K562 (cell line): ENCODE results near the gene C1orf167. TPM values are rescaled to one million over a fixed set of nuclear protein-coding genes. Genes with fewer than 3 reads are reported as not detected.

ENCODE experiments used
- ADNP ChIP-seq: fragments of 200-800 bp; sonication (Bioruptor generic); IDR thresholded peaks from 2 replicates; pipeline ENCODE4 v1.6.1; 2016; ENCODE audit warnings: missing genetic modification characterization, missing compliant biosample characterization
- CAMTA2 ChIP-seq: fragments of 250-450 bp; sonication (Bioruptor Pico); conservative IDR thresholded peaks from 2 replicates; pipeline ENCODE4 v1.5.1; 2022
- DACH1 ChIP-seq: fragments of 450-650 bp; IDR thresholded peaks from 2 replicates; pipeline ENCODE4 v1.6.1; 2018; ENCODE audit not compliant: partially characterized antibody
- FOXA1 ChIP-seq: fragments of 450-650 bp; IDR thresholded peaks from 2 replicates; pipeline ENCODE4 v1.6.1; 2016; ENCODE audit warnings: mild to moderate bottlenecking, borderline replicate concordance
- GABPB1 ChIP-seq: sonication (generic); formaldehyde crosslinking; IDR thresholded peaks from 2 replicates; pipeline ENCODE4 v1.8.0; 2022; ENCODE audit warnings: mild to moderate bottlenecking, missing genetic modification reagents
- HDAC6 ChIP-seq: IDR thresholded peaks from 2 replicates; pipeline ENCODE4 v1.6.1; 2012; ENCODE audit warnings: low read depth, mild to moderate bottlenecking, control low read depth, inconsistent platforms, low read length, moderate library complexity
- MTA2 ChIP-seq: fragments of 450-650 bp; IDR thresholded peaks from 2 replicates; pipeline ENCODE4 v1.6.1; 2016; ENCODE audit warnings: low read depth
- NELFE ChIP-seq: IDR thresholded peaks from 2 replicates; pipeline ENCODE4 v1.6.1; 2011; ENCODE audit warnings: mild to moderate bottlenecking; ENCODE audit not compliant: insufficient read depth, insufficient read length
- PBX2 ChIP-seq, 2 experiments: IDR thresholded peaks in 1 of 2; conservative IDR thresholded peaks in 1 of 2; 2 replicates each; pipeline ENCODE4 v1.6.1; 2016; ENCODE audit warnings: low read depth in 2 of 2, mild to moderate bottlenecking in 1 of 2, missing compliant biosample characterization in 1 of 2, missing genetic modification characterization in 1 of 2, moderate library complexity in 1 of 2
- POLR3G ChIP-seq: IDR thresholded peaks from 2 replicates; pipeline ENCODE4 v1.6.1; 2011; ENCODE audit not compliant: insufficient read length, insufficient replicate concordance; ENCODE audit errors: extremely low read depth
- RERE ChIP-seq: sonication (generic); formaldehyde crosslinking; IDR thresholded peaks from 2 replicates; pipeline ENCODE4 v1.8.0; 2023; ENCODE audit warnings: missing genetic modification reagents, mild to moderate bottlenecking, borderline replicate concordance
- SPI1 ChIP-seq: IDR thresholded peaks from 2 replicates; pipeline ENCODE4 v1.6.1; 2011; ENCODE audit warnings: low read depth, low read length, control low read depth, borderline replicate concordance
- ZBTB34 ChIP-seq: fragments of 250-450 bp; sonication (Bioruptor Pico); IDR thresholded peaks from 2 replicates; pipeline ENCODE4 v1.8.0; 2021; ENCODE audit warnings: mild to moderate bottlenecking, moderate library complexity
- ZNF384 ChIP-seq: IDR thresholded peaks from 2 replicates; pipeline ENCODE4 v1.6.1; 2012; ENCODE audit warnings: low read depth, low read length, improper control_type of control experiment
- ZNF583 ChIP-seq: fragments of 250-450 bp; sonication (Bioruptor Pico); IDR thresholded peaks from 2 replicates; pipeline ENCODE4 v1.4.0; 2020
- ZNF584 ChIP-seq: fragments of 200-800 bp; sonication (Bioruptor generic); IDR thresholded peaks from 2 replicates; pipeline ENCODE4 v1.6.1; 2016; ENCODE audit warnings: low read depth, mild to moderate bottlenecking, missing genetic modification characterization, missing compliant biosample characterization
- ZSCAN32 ChIP-seq: fragments of 450-650 bp; formaldehyde crosslinking; IDR thresholded peaks from 2 replicates; pipeline ENCODE4 v1.4.0; 2020; ENCODE audit warnings: mild to moderate bottlenecking, moderate library complexity
- polyA plus RNA-seq, 8 experiments: library from polyadenylated mRNA; depleted of rRNA in 4 of 8; stranded (reverse) in 5 of 8; unstranded in 3 of 8; fragments of >200 nt; fragmentation: Nextera tagmentation in 2 of 8; fragmentation: Illumina TruSeq in 1 of 8; extraction: Ambion mirVana in 2 of 8; extraction: Trizol in 1 of 8; gene quantifications; 2 replicates each; pipeline versions ENCODE4 v1.2.1 to v1.2.3, GENCODE V29; 2011 to 2014; ENCODE audit warnings: inconsistent platforms in 1 of 8, missing spikeins in 1 of 8
- total RNA-seq, 7 experiments: library from RNA; depleted of rRNA in 6 of 7; stranded (reverse); fragments of >200 nt in 6 of 7; fragmentation: Illumina TruSeq in 2 of 7; extraction: Trizol in 2 of 7; gene quantifications; 2 replicates each; pipeline versions ENCODE4 v1.2.1 to v1.2.3, GENCODE V29; 2011 to 2021; ENCODE audit warnings: low replicate concordance in 1 of 7

C1orf167 gene
- total and polyA plus RNA-seq, 9 of the 15 experiments (the other 6 are each of a cell fraction or from before 2014, with no cell fraction given), result 0.22 to 0.86 (median 0.31) TPM; not detected in 2

- no peak for TF ChIP-seq PBX2 (CRISPR knock-in tag; IDR thresholded peaks at IDR 0.05; ENCODE audit: low read depth)
- TF ChIP-seq PBX2 (tag; conservative IDR thresholded peaks at IDR 0.05; ENCODE audit: low read depth), result no peak; the same call in 1 of the 2 replicates
- TF ChIP-seq ZSCAN32, result no peak
- no peak for TF ChIP-seq CAMTA2 (CRISPR knock-in tag)
- no peak for TF ChIP-seq RERE (CRISPR knock-in tag)
- no peak for TF ChIP-seq DACH1
- peak; percentile 82 for TF ChIP-seq ZNF584 (CRISPR knock-in tag)
- peak; percentile 72 for TF ChIP-seq ZNF583
- peak; percentile 96 for TF ChIP-seq SPI1
- no peak for TF ChIP-seq ZBTB34
- TF ChIP-seq HDAC6, result no peak
- TF ChIP-seq NELFE, result no peak
- TF ChIP-seq ZNF384, result no peak
- TF ChIP-seq GABPB1 (CRISPR knock-in tag), result peak; percentile 35
- TF ChIP-seq FOXA1, result no peak
- peak; percentile 92 for TF ChIP-seq MTA2
- TF ChIP-seq POLR3G, result no peak
- no peak for TF ChIP-seq ADNP (tag)
These were observed 35.7 kb downstream of the C1orf167 start (continued) for GRCh38 chr1:11797525-11798216.
